Measurements from ENCODE around the gene LRRC8C.

LRRC8C gene

GRCh38 chr1:89728381-89728780, 95.5 kb downstream of the LRRC8C start:
- no peaks in the 10 kb centered on the region for H3K9me3 ChIP-seq (ENCODE audit: low read length)
- peaks cover 20% of the 10 kb centered on the region for H3K4me1 ChIP-seq (ENCODE audit: insufficient read depth, low read length)
- H3K27me3 ChIP-seq (ENCODE audit: control insufficient read depth in 1 of 2, insufficient read depth in 2 of 2, low read length in 2 of 2) = no peaks in the 10 kb centered on the region
- H3K9ac ChIP-seq (ENCODE audit: low read length) = no peak overlapping the region
- no peak overlapping the region for H3K27ac ChIP-seq (ENCODE audit: low read depth, low read length)
- no peaks in the 10 kb centered on the region for H3K36me3 ChIP-seq (ENCODE audit: insufficient read depth, low read length)
- H3K4me3 ChIP-seq (ENCODE audit: low read depth in 1 of 2, low read length in 2 of 2) = no peak overlapping the region

DNA sequence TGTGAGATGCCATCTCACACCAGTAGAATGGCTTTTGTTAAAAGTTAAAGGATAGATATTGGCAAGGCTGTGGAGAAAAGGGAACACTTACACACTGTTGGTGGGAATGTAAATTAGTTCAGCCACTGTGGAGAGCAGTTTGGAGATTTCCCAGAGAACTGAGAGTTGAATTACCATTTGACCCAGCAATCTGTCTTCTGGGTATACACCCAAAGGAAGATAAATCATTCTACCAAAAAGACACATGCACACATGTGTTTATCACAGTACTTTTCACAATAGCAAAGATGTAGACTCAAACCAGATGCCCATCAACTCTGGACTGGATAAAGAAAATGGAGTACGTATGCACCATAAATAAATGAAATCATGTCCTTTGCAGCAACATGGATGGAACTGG, 99.3 kb downstream of the LRRC8C start:
- no peak overlapping the region for H3K4me3 ChIP-seq (ENCODE audit: low read depth in 1 of 2, low read length in 2 of 2)
- H3K27ac ChIP-seq (ENCODE audit: low read depth, low read length) = no peak overlapping the region
- no peaks in the 10 kb centered on the region for H3K27me3 ChIP-seq (ENCODE audit: control insufficient read depth in 1 of 2, insufficient read depth in 2 of 2, low read length in 2 of 2)
- H3K9me3 ChIP-seq (ENCODE audit: low read length) = no peaks in the 10 kb centered on the region
- no peaks in the 10 kb centered on the region for H3K36me3 ChIP-seq (ENCODE audit: insufficient read depth, low read length)
- H3K4me1 ChIP-seq (ENCODE audit: insufficient read depth, low read length) = no peaks in the 10 kb centered on the region
- H3K9ac ChIP-seq (ENCODE audit: low read length) = no peak overlapping the region

DNA sequence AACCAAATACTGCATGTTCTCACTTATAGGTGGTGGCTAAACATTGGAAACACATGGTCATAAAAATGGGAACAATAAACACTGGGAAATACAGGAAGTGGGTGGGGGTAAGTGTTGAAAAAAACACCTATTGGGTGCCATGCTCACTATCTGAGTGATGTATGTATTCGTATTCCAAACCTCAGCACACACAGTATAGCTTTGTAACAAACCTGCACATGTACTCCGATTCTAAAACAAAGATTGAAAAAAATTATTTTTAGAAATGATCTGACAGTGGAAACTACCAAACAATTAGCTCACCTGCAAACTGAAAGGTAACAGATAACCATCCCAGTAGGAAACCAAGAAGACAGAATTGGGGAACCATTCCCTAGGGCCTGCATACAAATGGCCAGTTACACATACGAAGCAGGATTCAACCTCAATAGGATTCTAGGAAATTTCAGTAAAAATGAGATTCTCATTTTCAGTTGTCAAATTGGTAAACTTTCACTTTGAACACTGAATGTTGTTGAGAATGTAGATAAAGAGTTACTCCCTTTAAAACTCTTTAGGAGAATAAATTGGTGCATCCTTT, 99.8 kb downstream of the LRRC8C start:
- no peak overlapping the region for H3K9ac ChIP-seq (ENCODE audit: low read length)
- H3K4me3 ChIP-seq (ENCODE audit: low read depth in 1 of 2, low read length in 2 of 2) = no peak overlapping the region
- H3K27ac ChIP-seq (ENCODE audit: low read depth, low read length) = no peak overlapping the region
- H3K4me1 ChIP-seq (ENCODE audit: insufficient read depth, low read length) = no peaks in the 10 kb centered on the region
- no peaks in the 10 kb centered on the region for H3K36me3 ChIP-seq (ENCODE audit: insufficient read depth, low read length)
- no peaks in the 10 kb centered on the region for H3K27me3 ChIP-seq (ENCODE audit: control insufficient read depth in 1 of 2, insufficient read depth in 2 of 2, low read length in 2 of 2)
- no peaks in the 10 kb centered on the region for H3K9me3 ChIP-seq (ENCODE audit: low read length)

DNA sequence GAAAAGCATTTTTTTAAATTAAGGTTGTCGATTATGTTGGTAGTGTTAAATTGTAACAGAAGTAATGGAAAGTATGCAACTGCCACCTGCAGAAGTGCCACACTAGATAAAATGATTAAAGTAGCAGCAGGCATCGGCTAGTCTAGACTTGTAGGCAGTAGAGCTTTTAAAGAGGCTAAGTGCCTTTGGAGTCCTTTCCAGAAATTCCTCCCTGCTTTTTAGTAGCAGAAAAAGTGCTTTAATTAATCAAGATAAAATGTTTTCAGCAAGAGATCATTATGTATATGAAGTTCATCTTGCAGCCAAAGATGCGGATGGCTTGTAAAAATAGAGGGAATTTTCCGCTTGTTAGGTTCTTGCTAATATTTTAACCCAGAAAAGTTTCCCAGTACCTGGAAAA, 100.8 kb downstream of the LRRC8C start:
- Histone ChIP-seq H3K36me3 (ENCODE audit: insufficient read depth, low read length) (no peaks in the 10 kb centered on the region), H3K27me3 (ENCODE audit: control insufficient read depth in 1 of 2, insufficient read depth in 2 of 2, low read length in 2 of 2) (no peaks in the 10 kb centered on the region), H3K27ac (ENCODE audit: low read depth, low read length) (no peak overlapping the region), H3K9ac (ENCODE audit: low read length) (no peak overlapping the region), H3K9me3 (ENCODE audit: low read length) (no peaks in the 10 kb centered on the region), H3K4me3 (ENCODE audit: low read depth in 1 of 2, low read length in 2 of 2) (no peak overlapping the region), H3K4me1 (ENCODE audit: insufficient read depth, low read length) (no peaks in the 10 kb centered on the region)

- no peaks in the 10 kb centered on the region for H3K9me3 ChIP-seq (ENCODE audit: low read length)
- no peak overlapping the region for H3K27ac ChIP-seq (ENCODE audit: low read depth, low read length)
- no peaks in the 10 kb centered on the region for H3K36me3 ChIP-seq (ENCODE audit: insufficient read depth, low read length)
- H3K27me3 ChIP-seq (ENCODE audit: control insufficient read depth in 1 of 2, insufficient read depth in 2 of 2, low read length in 2 of 2) = no peaks in the 10 kb centered on the region
- no peak overlapping the region for H3K9ac ChIP-seq (ENCODE audit: low read length)
- no peaks in the 10 kb centered on the region for H3K4me1 ChIP-seq (ENCODE audit: insufficient read depth, low read length)
- no peak overlapping the region for H3K4me3 ChIP-seq (ENCODE audit: low read depth in 1 of 2, low read length in 2 of 2)
Observed at GRCh38 chr1:89734442-89734841, 101.5 kb downstream of the LRRC8C start.

GRCh38 chr1:89735479-89735878, 102.6 kb downstream of the LRRC8C start:
- Histone ChIP-seq H3K36me3 (ENCODE audit: insufficient read depth, low read length) (no peaks in the 10 kb centered on the region), H3K27ac (ENCODE audit: low read depth, low read length) (no peak overlapping the region)

GRCh38 chr1:89736937-89737733, 104.2 kb downstream of the LRRC8C start:
- Histone ChIP-seq H3K27me3 (ENCODE audit: control insufficient read depth in 1 of 2, insufficient read depth in 2 of 2, low read length in 2 of 2) (no peaks in the 10 kb centered on the region), H3K4me3 (ENCODE audit: low read depth in 1 of 2, low read length in 2 of 2) (no peak overlapping the region), H3K9me3 (ENCODE audit: low read length) (no peaks in the 10 kb centered on the region), H3K27ac (ENCODE audit: low read depth, low read length) (no peak overlapping the region), H3K36me3 (ENCODE audit: insufficient read depth, low read length) (no peaks in the 10 kb centered on the region), H3K4me1 (ENCODE audit: insufficient read depth, low read length) (no peaks in the 10 kb centered on the region), H3K9ac (ENCODE audit: low read length) (no peak overlapping the region)

More at GRCh38 chr1:89735479-89735878, 102.6 kb downstream of the LRRC8C start:
- H3K4me3 ChIP-seq (ENCODE audit: low read depth in 1 of 2, low read length in 2 of 2) = no peak overlapping the region
- H3K4me1 ChIP-seq (ENCODE audit: insufficient read depth, low read length) = no peaks in the 10 kb centered on the region
- no peaks in the 10 kb centered on the region for H3K9me3 ChIP-seq (ENCODE audit: low read length)
- H3K9ac ChIP-seq (ENCODE audit: low read length) = no peak overlapping the region
- H3K27me3 ChIP-seq (ENCODE audit: control insufficient read depth in 1 of 2, insufficient read depth in 2 of 2, low read length in 2 of 2) = no peaks in the 10 kb centered on the region

DNA sequence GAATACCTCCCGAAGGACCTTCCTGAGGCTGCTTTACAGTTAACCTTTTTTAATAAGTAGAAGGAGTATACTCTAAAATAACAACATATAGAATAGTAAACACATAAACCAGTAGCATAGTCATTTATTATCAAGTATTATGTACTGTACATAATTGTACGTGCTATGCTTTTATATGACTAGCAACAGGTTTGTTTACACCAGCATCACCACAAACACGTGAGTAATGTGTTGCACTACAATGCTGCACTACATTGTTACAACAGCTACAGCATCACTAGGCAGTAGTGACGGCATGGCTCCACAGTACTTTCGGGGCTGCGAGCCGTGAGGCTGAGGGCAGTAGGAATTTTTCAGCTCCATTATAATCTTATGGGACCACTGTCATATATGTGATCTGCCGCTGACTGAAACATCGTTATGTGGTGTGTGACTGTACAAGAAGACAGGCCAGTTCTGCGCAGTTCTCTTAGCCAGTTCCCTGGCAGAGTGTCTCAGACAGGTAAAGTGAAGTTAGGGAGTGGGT, 105.1 kb downstream of the LRRC8C start:
- Histone ChIP-seq H3K4me1 (ENCODE audit: insufficient read depth, low read length) (no peaks in the 10 kb centered on the region), H3K9ac (ENCODE audit: low read length) (no peak overlapping the region), H3K9me3 (ENCODE audit: low read length) (no peaks in the 10 kb centered on the region), H3K27ac (ENCODE audit: low read depth, low read length) (no peak overlapping the region), H3K27me3 (ENCODE audit: control insufficient read depth in 1 of 2, insufficient read depth in 2 of 2, low read length in 2 of 2) (no peaks in the 10 kb centered on the region), H3K36me3 (ENCODE audit: insufficient read depth, low read length) (no peaks in the 10 kb centered on the region), H3K4me3 (ENCODE audit: low read depth in 1 of 2, low read length in 2 of 2) (no peak overlapping the region)

GRCh38 chr1:89739013-89739843, 106.3 kb downstream of the LRRC8C start:
- Histone ChIP-seq H3K27ac (ENCODE audit: low read depth, low read length) (no peak overlapping the region), H3K4me3 (ENCODE audit: low read depth in 1 of 2, low read length in 2 of 2) (no peak overlapping the region), H3K27me3 (ENCODE audit: control insufficient read depth in 1 of 2, insufficient read depth in 2 of 2, low read length in 2 of 2) (no peaks in the 10 kb centered on the region), H3K9me3 (ENCODE audit: low read length) (no peaks in the 10 kb centered on the region), H3K9ac (ENCODE audit: low read length) (no peak overlapping the region), H3K4me1 (ENCODE audit: insufficient read depth, low read length) (no peaks in the 10 kb centered on the region), H3K36me3 (ENCODE audit: insufficient read depth, low read length) (no peaks in the 10 kb centered on the region)

GRCh38 chr1:89739844-89740216, 106.9 kb downstream of the LRRC8C start:
- H3K36me3 ChIP-seq (ENCODE audit: insufficient read depth, low read length) = no peaks in the 10 kb centered on the region
- no peaks in the 10 kb centered on the region for H3K9me3 ChIP-seq (ENCODE audit: low read length)
- no peaks in the 10 kb centered on the region for H3K4me1 ChIP-seq (ENCODE audit: insufficient read depth, low read length)
- no peak overlapping the region for H3K4me3 ChIP-seq (ENCODE audit: low read depth in 1 of 2, low read length in 2 of 2)
- no peak overlapping the region for H3K27ac ChIP-seq (ENCODE audit: low read depth, low read length)
- H3K9ac ChIP-seq (ENCODE audit: low read length) = no peak overlapping the region
- no peaks in the 10 kb centered on the region for H3K27me3 ChIP-seq (ENCODE audit: control insufficient read depth in 1 of 2, insufficient read depth in 2 of 2, low read length in 2 of 2)

GRCh38 chr1:89743788-89744187, 110.9 kb downstream of the LRRC8C start:
- Histone ChIP-seq H3K27ac (ENCODE audit: low read depth, low read length) (no peak overlapping the region), H3K4me1 (ENCODE audit: insufficient read depth, low read length) (no peaks in the 10 kb centered on the region), H3K9ac (ENCODE audit: low read length) (no peak overlapping the region), H3K9me3 (ENCODE audit: low read length) (no peaks in the 10 kb centered on the region), H3K27me3 (ENCODE audit: control insufficient read depth in 1 of 2, insufficient read depth in 2 of 2, low read length in 2 of 2) (no peaks in the 10 kb centered on the region), H3K36me3 (ENCODE audit: insufficient read depth, low read length) (no peaks in the 10 kb centered on the region), H3K4me3 (ENCODE audit: low read depth in 1 of 2, low read length in 2 of 2) (no peak overlapping the region)
